GM23248 (cell line): Measurements from ENCODE around the gene PCSK4.

Source experiments
- EZH2 ChIP-seq: fragments of 200-600 bp; sonication (generic); IDR thresholded peaks from 2 replicates; pipeline ENCODE4 v1.6.1; 2018; ENCODE audit warnings: antibody characterized with exemption, mild to moderate bottlenecking; ENCODE audit not compliant: insufficient read depth, poor library complexity, severe bottlenecking
- EZH2phosphoT487 ChIP-seq: fragments of 200-600 bp; sonication (generic); IDR thresholded peaks from 2 replicates; pipeline ENCODE4 v1.6.1; 2018; ENCODE audit warnings: antibody characterized with exemption, moderate library complexity, mild to moderate bottlenecking, low read depth; ENCODE audit not compliant: insufficient read depth

DNA sequence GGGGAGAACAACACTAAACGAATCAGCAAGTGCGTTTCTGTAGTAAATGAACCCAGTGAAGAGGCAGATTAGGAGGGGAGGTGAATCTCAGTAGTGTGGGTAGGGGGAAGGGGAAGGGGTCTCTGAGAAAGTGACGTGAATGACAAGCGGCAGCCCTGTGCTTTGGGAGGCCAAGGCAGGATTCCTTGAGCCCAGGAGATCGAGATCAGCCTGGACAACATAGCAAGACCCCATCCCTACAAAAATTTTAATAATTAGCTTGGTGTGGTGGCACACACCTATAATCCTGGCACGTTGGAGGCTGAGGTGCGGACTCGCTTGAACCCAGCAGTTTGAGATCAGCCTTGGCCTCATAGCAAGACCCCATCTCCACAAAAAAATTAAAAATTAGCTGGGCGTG, 41.9 kb upstream of the PCSK4 start:
- no peak for TF ChIP-seq EZH2
- TF ChIP-seq EZH2phosphoT487, result no peak
